Activated naive CD8-positive, alpha-beta T cell treated with anti-CD3 and anti-CD28 coated beads, Interleukin-2, amount 10 ng/mL, durations not matched to agents 7 days and 5 days (primary cell): ENCODE measurements around the gene TRAF3. TPM values are rescaled to one million over a fixed set of nuclear protein-coding genes. Genes with fewer than 3 reads are reported as not detected.

ENCODE experiments used
- ATAC-seq: fragments of 150-1000 bp; cut with Tn5 transposase; one replicate; pipeline ENCODE4 v1.10.0; 2021; ENCODE audit warnings: low read depth, moderate library complexity
- POLR2A ChIA-PET: fragments of 350-600 bp; sonication (Branson Sonifier 250); formaldehyde crosslinking; loops from one replicate; lab custom pipeline; 2021; ENCODE audit warnings: antibody characterized with exemption; lab: Charles Lee
- DNase-seq: peaks from one replicate; pipeline ENCODE4 v3.0.0; 2021
- H3K27ac Mint-ChIP-seq: one replicate; pipeline ENCODE4 v1.8.0; 2022; ENCODE audit warnings: mild to moderate bottlenecking, mixed read lengths
- H3K27me3 Mint-ChIP-seq: one replicate; pipeline ENCODE4 v1.8.0; 2022; ENCODE audit warnings: mild to moderate bottlenecking, moderate library complexity, mixed read lengths
- H3K36me3 Mint-ChIP-seq: one replicate; pipeline ENCODE4 v1.8.0; 2021; ENCODE audit warnings: mild to moderate bottlenecking, mixed read lengths
- H3K4me1 Mint-ChIP-seq: one replicate; pipeline ENCODE4 v1.8.0; 2021; ENCODE audit warnings: mixed read lengths
- H3K4me3 Mint-ChIP-seq: one replicate; pipeline ENCODE4 v1.8.0; 2022; ENCODE audit warnings: mild to moderate bottlenecking, moderate library complexity, mixed read lengths
- H3K9me3 Mint-ChIP-seq: one replicate; pipeline ENCODE4 v1.8.0; 2021; ENCODE audit warnings: mixed read lengths
- total RNA-seq, 2 experiments: library from RNA; stranded (reverse); gene quantifications; one replicate each; pipeline ENCODE4 v1.2.3, GENCODE V29; 2021

Gene TRAF3, protein sequence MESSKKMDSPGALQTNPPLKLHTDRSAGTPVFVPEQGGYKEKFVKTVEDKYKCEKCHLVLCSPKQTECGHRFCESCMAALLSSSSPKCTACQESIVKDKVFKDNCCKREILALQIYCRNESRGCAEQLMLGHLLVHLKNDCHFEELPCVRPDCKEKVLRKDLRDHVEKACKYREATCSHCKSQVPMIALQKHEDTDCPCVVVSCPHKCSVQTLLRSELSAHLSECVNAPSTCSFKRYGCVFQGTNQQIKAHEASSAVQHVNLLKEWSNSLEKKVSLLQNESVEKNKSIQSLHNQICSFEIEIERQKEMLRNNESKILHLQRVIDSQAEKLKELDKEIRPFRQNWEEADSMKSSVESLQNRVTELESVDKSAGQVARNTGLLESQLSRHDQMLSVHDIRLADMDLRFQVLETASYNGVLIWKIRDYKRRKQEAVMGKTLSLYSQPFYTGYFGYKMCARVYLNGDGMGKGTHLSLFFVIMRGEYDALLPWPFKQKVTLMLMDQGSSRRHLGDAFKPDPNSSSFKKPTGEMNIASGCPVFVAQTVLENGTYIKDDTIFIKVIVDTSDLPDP
- total RNA-seq: 10 to 100 TPM; 31.1 to 32.9 TPM

GRCh38 chr14:102776761-102777710 is at the start of gene TRAF3:
TRAF3 (plus strand) TSS chr14:102777449; CDS start chr14:102870202, 92,753 bp downstream.
- H3K4me1 Mint-ChIP-seq: peaks cover 33% of the 10 kb centered on the region
- ATAC-seq: peak; percentile 73
- H3K4me3 Mint-ChIP-seq: peak within 1 kb of the TSS; percentile 97
- H3K27ac Mint-ChIP-seq: peak within 1 kb of the TSS; percentile 93
- DNase-seq: peak; percentile 86
- POLR2A ChIA-PET: no interaction called here
- no peaks in the 10 kb centered on the region for H3K9me3 Mint-ChIP-seq
- H3K27me3 Mint-ChIP-seq: no peaks in the 10 kb centered on the region
- H3K36me3 Mint-ChIP-seq: peaks cover 8% of the 10 kb centered on the region

DNA sequence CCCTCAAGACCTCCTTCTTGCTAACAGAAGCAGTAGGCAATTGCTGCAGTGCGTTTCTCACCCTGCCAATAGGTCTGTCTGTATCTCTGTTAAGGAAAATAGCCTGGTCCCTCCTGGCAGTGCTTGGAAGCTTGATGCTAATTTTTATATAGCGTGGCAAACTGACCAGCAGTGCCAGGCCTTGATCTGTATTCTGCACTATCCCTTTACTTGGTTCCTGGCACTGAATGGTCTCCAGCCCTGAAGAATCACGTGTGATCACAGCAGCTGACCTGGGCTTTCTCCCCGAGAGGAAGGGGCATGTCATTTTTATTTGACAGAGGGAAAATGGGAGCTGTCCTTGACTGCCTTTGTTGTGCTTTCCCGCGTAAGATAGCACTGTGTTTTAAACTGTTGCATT is 48.7 kb upstream of the TRAF3 start:
- Mint-ChIP-seq H3K27ac (no peak overlapping the region), H3K4me1 (no peaks in the 10 kb centered on the region), H3K36me3 (peaks cover 17% of the 10 kb centered on the region), H3K9me3 (no peaks in the 10 kb centered on the region), H3K4me3 (no peak overlapping the region), H3K27me3 (no peaks in the 10 kb centered on the region)
- DNase-seq (no peak), ATAC-seq (no peak)
- POLR2A ChIA-PET: interaction anchor here (0.6 kb wide), 1 partner anchor 482 kb away, joined by 5 read pairs; no protein-coding TSS in a partner anchor

GRCh38 chr14:102729268-102729667 is 48.0 kb upstream of the TRAF3 start:
- H3K9me3 Mint-ChIP-seq: no peaks in the 10 kb centered on the region
- no peaks in the 10 kb centered on the region for H3K27me3 Mint-ChIP-seq
- no peak overlapping the region for H3K27ac Mint-ChIP-seq
- no peak for DNase-seq
- ATAC-seq: no peak
- POLR2A ChIA-PET: no interaction called here
- no peaks in the 10 kb centered on the region for H3K4me1 Mint-ChIP-seq
- peaks cover 17% of the 10 kb centered on the region for H3K36me3 Mint-ChIP-seq
- no peak overlapping the region for H3K4me3 Mint-ChIP-seq

- Mint-ChIP-seq H3K4me1 (no peaks in the 10 kb centered on the region), H3K9me3 (no peaks in the 10 kb centered on the region), H3K27ac (no peak overlapping the region), H3K4me3 (no peak overlapping the region), H3K36me3 (peaks cover 17% of the 10 kb centered on the region), H3K27me3 (no peaks in the 10 kb centered on the region)
- ATAC-seq (no peak), DNase-seq (no peak)
- POLR2A ChIA-PET: no interaction called here
Measured at GRCh38 chr14:102729825-102730224, 47.4 kb upstream of the TRAF3 start.

- no peak for ATAC-seq
- DNase-seq: no peak
- Mint-ChIP-seq H3K27ac (no peak overlapping the region), H3K27me3 (no peaks in the 10 kb centered on the region), H3K36me3 (peaks cover 10% of the 10 kb centered on the region), H3K4me3 (no peak overlapping the region), H3K9me3 (no peaks in the 10 kb centered on the region), H3K4me1 (no peaks in the 10 kb centered on the region)
- POLR2A ChIA-PET: interaction anchor here (0.5 kb wide), 1 partner anchor 123 kb away, joined by 3 read pairs; no protein-coding TSS in a partner anchor
Measured at GRCh38 chr14:102731101-102731870, 46.0 kb upstream of the TRAF3 start.

DNA sequence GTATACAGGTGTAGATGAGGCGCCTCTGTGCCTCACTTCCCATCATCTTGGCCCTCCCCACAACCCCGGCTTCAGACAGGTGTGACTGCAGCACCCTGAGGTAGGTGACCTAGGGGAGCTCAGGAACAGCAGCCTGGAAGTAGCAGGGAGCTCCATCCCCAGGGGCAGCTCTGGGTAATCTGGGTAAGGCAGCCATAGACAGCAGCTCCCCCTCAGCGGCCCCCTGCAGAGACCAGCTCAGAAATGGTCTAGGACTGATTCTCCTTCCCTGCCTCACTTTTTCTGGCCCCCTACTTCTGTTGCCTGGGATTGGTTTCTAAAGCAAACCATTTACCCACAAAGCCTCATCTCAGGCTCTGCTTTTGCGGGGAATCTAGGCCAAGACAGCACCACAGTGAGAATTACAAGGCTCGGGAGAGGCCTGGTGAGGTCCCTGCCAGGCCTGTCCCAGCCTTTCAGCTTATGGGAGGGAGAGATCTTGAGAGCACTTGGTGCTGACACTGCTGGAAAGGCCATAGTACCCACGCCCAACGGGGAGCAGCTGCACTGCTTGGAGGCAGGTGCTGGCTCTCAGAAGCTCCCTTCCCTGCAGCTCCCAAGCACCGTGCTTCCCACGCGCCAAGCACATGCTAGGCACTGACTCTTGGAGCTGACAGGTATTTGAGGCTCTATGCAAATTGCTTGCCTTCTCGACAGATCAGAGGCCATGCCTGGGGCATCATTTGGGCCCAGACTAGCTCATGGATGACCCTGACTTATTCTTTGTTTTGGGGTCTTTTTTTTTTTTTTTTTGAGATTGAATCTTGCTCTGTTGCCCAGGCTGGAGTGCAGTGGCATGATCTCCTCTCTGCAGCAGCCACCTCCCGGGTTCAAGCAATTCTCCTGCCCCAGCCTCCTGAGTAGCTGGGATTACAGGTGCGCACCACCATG is 45.1 kb upstream of the TRAF3 start:
- ATAC-seq: no peak
- POLR2A ChIA-PET: no interaction called here
- no peak for DNase-seq
- Mint-ChIP-seq H3K4me3 (no peak overlapping the region), H3K9me3 (no peaks in the 10 kb centered on the region), H3K36me3 (peaks cover 5% of the 10 kb centered on the region), H3K4me1 (no peaks in the 10 kb centered on the region), H3K27me3 (no peaks in the 10 kb centered on the region), H3K27ac (no peak overlapping the region)

- POLR2A ChIA-PET: no interaction called here
- no peak for ATAC-seq
- H3K27me3 Mint-ChIP-seq: no peaks in the 10 kb centered on the region
Measured at GRCh38 chr14:102732924-102733323, 44.3 kb upstream of the TRAF3 start.

GRCh38 chr14:102733326-102733725 is 43.9 kb upstream of the TRAF3 start:
- DNase-seq (no peak), ATAC-seq (no peak)
- Mint-ChIP-seq H3K27me3 (no peaks in the 10 kb centered on the region), H3K9me3 (no peaks in the 10 kb centered on the region), H3K27ac (no peak overlapping the region), H3K36me3 (peaks cover 2% of the 10 kb centered on the region), H3K4me3 (no peak overlapping the region), H3K4me1 (peaks cover 3% of the 10 kb centered on the region)
- POLR2A ChIA-PET: no interaction called here

More at GRCh38 chr14:102732924-102733323, 44.3 kb upstream of the TRAF3 start:
- H3K9me3 Mint-ChIP-seq: no peaks in the 10 kb centered on the region
- H3K36me3 Mint-ChIP-seq: peaks cover 4% of the 10 kb centered on the region
- no peak overlapping the region for H3K27ac Mint-ChIP-seq
- no peak for DNase-seq
- H3K4me3 Mint-ChIP-seq: no peak overlapping the region
- peaks cover 2% of the 10 kb centered on the region for H3K4me1 Mint-ChIP-seq

GRCh38 chr14:102734436-102734835 is 42.8 kb upstream of the TRAF3 start:
- ATAC-seq: no peak
- no peak for DNase-seq
- peaks cover 2% of the 10 kb centered on the region for H3K36me3 Mint-ChIP-seq
- H3K9me3 Mint-ChIP-seq: no peaks in the 10 kb centered on the region
- H3K27me3 Mint-ChIP-seq: no peaks in the 10 kb centered on the region
- POLR2A ChIA-PET: no interaction called here
- H3K27ac Mint-ChIP-seq: no peak overlapping the region
- H3K4me1 Mint-ChIP-seq: peaks cover 3% of the 10 kb centered on the region
- no peak overlapping the region for H3K4me3 Mint-ChIP-seq

- no peaks in the 10 kb centered on the region for H3K27me3 Mint-ChIP-seq
- ATAC-seq: no peak
Measured at GRCh38 chr14:102736956-102737355, 40.3 kb upstream of the TRAF3 start.

GRCh38 chr14:102737402-102738372 is 39.6 kb upstream of the TRAF3 start:
- H3K4me3 Mint-ChIP-seq: no peak overlapping the region
- no peak for ATAC-seq
- H3K4me1 Mint-ChIP-seq: peaks cover 3% of the 10 kb centered on the region
- no peak for DNase-seq
- H3K27me3 Mint-ChIP-seq: no peaks in the 10 kb centered on the region
- H3K9me3 Mint-ChIP-seq: peaks cover under 1% of the 10 kb centered on the region
- POLR2A ChIA-PET: interaction anchor here (0.6 kb wide), 1 partner anchor 73 kb away, joined by 10 read pairs; no protein-coding TSS in a partner anchor
- H3K27ac Mint-ChIP-seq: no peak overlapping the region
- peaks cover 5% of the 10 kb centered on the region for H3K36me3 Mint-ChIP-seq

More at GRCh38 chr14:102736956-102737355, 40.3 kb upstream of the TRAF3 start:
- DNase-seq: no peak
- H3K36me3 Mint-ChIP-seq: peaks cover 5% of the 10 kb centered on the region
- no peak overlapping the region for H3K27ac Mint-ChIP-seq
- POLR2A ChIA-PET: interaction anchor here (0.6 kb wide), 1 partner anchor 74 kb away, joined by 10 read pairs; no protein-coding TSS in a partner anchor
- peaks cover 3% of the 10 kb centered on the region for H3K4me1 Mint-ChIP-seq
- H3K9me3 Mint-ChIP-seq: no peaks in the 10 kb centered on the region
- H3K4me3 Mint-ChIP-seq: no peak overlapping the region
